Glutamatergic neuron (in vitro differentiated cells): ENCODE results near the gene IL4. TPM values are rescaled to one million over a fixed set of nuclear protein-coding genes. Genes with fewer than 3 reads are reported as not detected.

Experiments used
- DNase-seq: peaks from one replicate; pipeline ENCODE4 v3.0.0; 2022
- H3K27ac Mint-ChIP-seq: one replicate; pipeline ENCODE4 v1.8.0; 2020; ENCODE audit warnings: mild to moderate bottlenecking, mixed read lengths, inconsistent platforms; ENCODE audit not compliant: unreplicated experiment
- H3K27me3 Mint-ChIP-seq: one replicate; pipeline ENCODE4 v1.8.0; 2020; ENCODE audit warnings: mild to moderate bottlenecking, moderate library complexity, mixed read lengths, inconsistent platforms; ENCODE audit not compliant: unreplicated experiment
- H3K36me3 Mint-ChIP-seq: one replicate; pipeline ENCODE4 v1.8.0; 2020; ENCODE audit warnings: mild to moderate bottlenecking, mixed read lengths, inconsistent platforms; ENCODE audit not compliant: unreplicated experiment
- H3K4me1 Mint-ChIP-seq: one replicate; pipeline ENCODE4 v1.8.0; 2020; ENCODE audit warnings: mild to moderate bottlenecking, low read depth, mixed read lengths, inconsistent platforms; ENCODE audit not compliant: unreplicated experiment
- H3K4me3 Mint-ChIP-seq: one replicate; pipeline ENCODE4 v1.8.0; 2020; ENCODE audit warnings: mild to moderate bottlenecking, mixed read lengths, inconsistent platforms; ENCODE audit not compliant: unreplicated experiment
- H3K9me3 Mint-ChIP-seq: one replicate; pipeline ENCODE4 v1.8.0; 2020; ENCODE audit warnings: mild to moderate bottlenecking, moderate library complexity, mixed read lengths, inconsistent platforms; ENCODE audit not compliant: unreplicated experiment
- total RNA-seq: library from RNA; stranded (reverse); fragmentation: NEBNext Ultra II Directional; extraction: Animal tissue kit (Norgen Biotek cat#: 25700); gene quantifications from one replicate; pipeline ENCODE4 v1.2.1, GENCODE V29; 2021; ENCODE audit not compliant: unreplicated experiment
- TF ChIP-seq, protein P1 (sequence below): fragments of 200-600 bp; sonication (generic); IDR thresholded peaks from one replicate; pipeline ENCODE4 v1.5.0; 2021; ENCODE audit not compliant: partially characterized antibody, unreplicated experiment

Gene IL4
- total RNA-seq, 1 donor from 2014 or later, result not detected

DNA sequence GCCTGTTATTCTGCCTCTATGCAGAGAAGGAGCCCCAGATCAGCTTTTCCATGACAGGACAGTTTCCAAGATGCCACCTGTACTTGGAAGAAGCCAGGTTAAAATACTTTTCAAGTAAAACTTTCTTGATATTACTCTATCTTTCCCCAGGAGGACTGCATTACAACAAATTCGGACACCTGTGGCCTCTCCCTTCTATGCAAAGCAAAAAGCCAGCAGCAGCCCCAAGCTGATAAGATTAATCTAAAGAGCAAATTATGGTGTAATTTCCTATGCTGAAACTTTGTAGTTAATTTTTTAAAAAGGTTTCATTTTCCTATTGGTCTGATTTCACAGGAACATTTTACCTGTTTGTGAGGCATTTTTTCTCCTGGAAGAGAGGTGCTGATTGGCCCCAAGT lies 301 bp upstream of the IL4 start:
- Mint-ChIP-seq H3K27me3 (peaks cover 6% of the 10 kb centered on the region), H3K36me3 (peaks cover 4% of the 10 kb centered on the region), H3K4me1 (peaks cover 17% of the 10 kb centered on the region), H3K9me3 (peaks cover 6% of the 10 kb centered on the region), H3K27ac (no peak overlapping the region), H3K4me3 (no peak overlapping the region)
- TF ChIP-seq, protein P1, sequence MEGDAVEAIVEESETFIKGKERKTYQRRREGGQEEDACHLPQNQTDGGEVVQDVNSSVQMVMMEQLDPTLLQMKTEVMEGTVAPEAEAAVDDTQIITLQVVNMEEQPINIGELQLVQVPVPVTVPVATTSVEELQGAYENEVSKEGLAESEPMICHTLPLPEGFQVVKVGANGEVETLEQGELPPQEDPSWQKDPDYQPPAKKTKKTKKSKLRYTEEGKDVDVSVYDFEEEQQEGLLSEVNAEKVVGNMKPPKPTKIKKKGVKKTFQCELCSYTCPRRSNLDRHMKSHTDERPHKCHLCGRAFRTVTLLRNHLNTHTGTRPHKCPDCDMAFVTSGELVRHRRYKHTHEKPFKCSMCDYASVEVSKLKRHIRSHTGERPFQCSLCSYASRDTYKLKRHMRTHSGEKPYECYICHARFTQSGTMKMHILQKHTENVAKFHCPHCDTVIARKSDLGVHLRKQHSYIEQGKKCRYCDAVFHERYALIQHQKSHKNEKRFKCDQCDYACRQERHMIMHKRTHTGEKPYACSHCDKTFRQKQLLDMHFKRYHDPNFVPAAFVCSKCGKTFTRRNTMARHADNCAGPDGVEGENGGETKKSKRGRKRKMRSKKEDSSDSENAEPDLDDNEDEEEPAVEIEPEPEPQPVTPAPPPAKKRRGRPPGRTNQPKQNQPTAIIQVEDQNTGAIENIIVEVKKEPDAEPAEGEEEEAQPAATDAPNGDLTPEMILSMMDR, result no peak
- no peak for DNase-seq

DNA sequence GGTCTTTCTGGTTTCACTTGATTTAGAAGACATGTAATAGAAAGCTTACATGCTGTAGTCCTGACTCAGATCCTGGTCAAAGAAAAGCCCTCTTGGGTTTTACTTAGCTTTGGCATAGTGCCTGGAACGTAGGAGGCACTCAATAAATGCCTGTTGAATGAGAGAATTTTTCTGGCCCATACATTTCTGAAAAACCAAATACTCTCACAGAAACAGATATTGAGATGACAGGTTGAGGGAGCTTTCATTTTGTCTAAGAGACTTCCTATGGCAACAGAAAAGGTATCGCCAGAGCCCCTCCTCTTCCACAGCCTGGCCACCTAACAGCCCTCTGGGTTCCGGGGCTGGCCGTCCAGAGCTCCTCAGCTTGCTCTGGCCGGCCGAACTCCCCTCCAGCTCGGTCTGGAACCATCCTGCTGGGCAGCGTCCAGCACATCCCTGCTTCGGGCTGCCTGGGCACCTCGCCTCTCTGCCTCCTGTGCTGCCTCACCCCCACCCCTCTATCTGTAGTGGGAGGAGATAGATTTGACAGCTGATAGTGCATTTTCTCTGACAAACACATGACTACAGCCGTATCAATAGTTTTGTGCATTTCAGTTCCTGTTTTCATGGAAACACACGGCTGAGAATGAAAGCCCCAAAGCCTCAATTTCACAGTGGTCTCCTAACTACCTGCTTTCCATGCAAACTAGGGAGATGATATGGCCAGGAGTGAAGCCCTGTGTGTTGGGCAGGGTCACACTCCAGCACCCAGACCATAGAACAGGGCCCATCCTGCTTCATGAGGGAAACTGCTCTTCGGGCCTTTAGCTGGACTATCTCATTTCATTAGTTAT lies 1.1 kb downstream of the IL4 start:
- no peak overlapping the region for H3K4me3 Mint-ChIP-seq
- peaks cover 6% of the 10 kb centered on the region for H3K36me3 Mint-ChIP-seq
- peaks cover 4% of the 10 kb centered on the region for H3K27me3 Mint-ChIP-seq
- no peak overlapping the region for H3K27ac Mint-ChIP-seq
- H3K9me3 Mint-ChIP-seq, result peaks cover 1% of the 10 kb centered on the region
- peaks cover 27% of the 10 kb centered on the region for H3K4me1 Mint-ChIP-seq
- no peak for DNase-seq
- TF ChIP-seq, protein P1, result no peak

DNA sequence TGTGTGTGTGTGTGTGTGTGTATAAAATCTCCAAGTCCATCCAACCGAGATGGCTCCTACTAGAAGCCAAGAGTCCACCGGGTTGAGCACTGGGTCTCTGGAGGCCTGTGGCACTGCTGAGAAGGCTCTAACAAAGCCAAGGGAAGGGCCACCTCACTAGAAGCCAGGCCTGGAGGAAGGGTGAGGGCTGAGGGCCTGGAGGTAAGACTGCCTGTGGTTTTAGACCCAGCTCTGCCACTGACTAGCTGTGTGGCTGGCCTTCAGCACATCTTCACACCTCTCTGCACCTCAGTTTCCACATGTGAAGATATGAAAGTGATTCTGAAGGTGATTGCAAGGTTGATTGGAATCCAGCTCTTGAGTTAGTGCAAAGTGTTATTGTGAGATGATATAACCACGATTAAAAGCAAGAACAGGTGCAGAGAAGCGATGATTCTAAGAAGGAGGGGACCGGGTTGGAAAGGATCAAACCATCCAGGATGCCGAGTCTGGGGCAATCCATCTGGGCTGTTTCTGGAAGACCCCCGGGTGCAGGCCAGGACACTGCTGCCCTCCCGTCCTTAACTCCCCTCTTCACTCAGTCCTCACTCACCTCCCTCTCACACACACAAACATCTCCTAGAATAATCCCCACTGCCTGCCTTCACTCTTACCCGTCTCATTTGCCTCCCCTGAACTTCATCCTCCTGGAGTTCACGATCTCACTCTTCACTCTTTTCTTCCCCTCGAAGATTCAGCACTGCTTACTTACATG lies 2.3 kb downstream of the IL4 start:
- H3K9me3 Mint-ChIP-seq, result peaks cover 8% of the 10 kb centered on the region
- peaks cover 4% of the 10 kb centered on the region for H3K27me3 Mint-ChIP-seq
- TF ChIP-seq, protein P1, result no peak
- peaks cover 15% of the 10 kb centered on the region for H3K36me3 Mint-ChIP-seq
- H3K27ac Mint-ChIP-seq, result no peak overlapping the region
- H3K4me3 Mint-ChIP-seq, result no peak overlapping the region
- DNase-seq, result no peak
- peaks cover 28% of the 10 kb centered on the region for H3K4me1 Mint-ChIP-seq

DNA sequence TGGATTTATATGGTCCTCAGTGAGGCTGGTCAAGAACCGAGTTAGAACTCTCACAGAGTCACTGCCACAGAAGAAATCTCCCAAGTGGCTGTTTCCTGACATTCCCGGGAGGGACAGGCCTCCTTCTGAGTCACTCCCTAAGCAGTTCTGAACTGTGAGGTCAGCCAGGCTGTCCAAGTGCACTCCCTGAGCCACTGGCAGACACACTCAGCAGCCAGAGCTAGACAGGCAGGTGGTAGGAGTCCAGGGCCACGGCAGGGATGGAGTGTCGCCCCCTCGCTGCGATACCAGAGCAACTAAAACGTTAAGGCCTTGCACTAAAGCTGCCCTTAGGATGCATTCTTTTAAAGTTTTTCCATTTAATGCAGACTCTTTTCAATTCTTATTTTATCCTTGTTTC lies 3.4 kb downstream of the IL4 start:
- Mint-ChIP-seq H3K4me3 (no peak overlapping the region), H3K27ac (no peak overlapping the region), H3K36me3 (peaks cover 16% of the 10 kb centered on the region), H3K27me3 (peaks cover 7% of the 10 kb centered on the region), H3K4me1 (peaks cover 28% of the 10 kb centered on the region), H3K9me3 (peaks cover 8% of the 10 kb centered on the region)
- TF ChIP-seq, protein P1, result no peak
- DNase-seq, result peak; percentile 53
